Measurements from ENCODE around the gene PTPN14. TPM values are rescaled to one million over a fixed set of nuclear protein-coding genes. Genes with fewer than 3 reads are reported as not detected.
"Not testable (repeated sequence)": the region's sequence is repeated elsewhere in the genome, so short reads cannot be mapped to it uniquely, and the experiment has no call there.

Gene PTPN14
- total and polyA plus RNA-seq, 2 donors from 2014 or later = 5.1 to 87.2 TPM

DNA sequence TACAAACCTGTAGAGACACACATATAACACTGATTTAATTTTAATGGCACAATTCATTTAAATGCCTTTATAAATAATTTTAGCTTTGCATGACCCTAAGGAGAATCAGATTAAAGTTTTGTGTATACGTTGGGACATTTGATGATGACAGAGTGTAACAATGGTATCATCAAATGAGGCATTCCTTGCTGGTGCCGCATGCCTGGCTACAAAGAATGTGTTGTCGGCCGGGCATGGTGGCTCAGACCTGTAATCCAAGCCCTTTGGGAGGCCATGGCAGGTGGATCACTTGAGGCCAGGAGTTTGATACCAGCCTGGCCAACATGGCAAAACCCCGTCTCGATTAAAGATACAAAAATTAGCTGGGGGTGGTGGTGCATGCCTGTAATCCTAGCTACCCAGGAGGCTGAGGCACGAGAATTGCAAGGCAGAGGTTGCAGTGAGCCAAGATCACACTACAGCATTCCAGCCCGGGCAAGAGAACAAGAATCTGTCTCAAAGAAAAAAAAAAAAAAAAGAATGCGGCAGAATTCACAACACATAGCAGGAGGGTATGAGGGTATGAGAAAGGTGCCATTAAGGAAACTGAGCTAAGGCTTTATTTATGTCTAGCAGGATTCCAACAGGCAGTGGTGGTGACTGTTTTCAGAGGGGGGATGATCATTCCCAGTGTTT, 58.9 kb downstream of the PTPN14 start:
- Histone ChIP-seq H3K9me3 (ENCODE audit: control insufficient read depth in 2 of 3, insufficient read depth in 1 of 3, low read length in 3 of 3) (no peaks in the 10 kb centered on the region), H3K36me3 (ENCODE audit: control insufficient read depth in 2 of 3, insufficient read depth in 3 of 3, low read length in 3 of 3) (peaks cover 0 to 2% (median 0%) of the 10 kb centered on the region in 3 donors), H3K27me3 (ENCODE audit: control insufficient read depth, insufficient read depth, low read length) (no peaks in the 10 kb centered on the region), H3K4me1 (ENCODE audit: control insufficient read depth in 2 of 3, insufficient read depth in 2 of 3, low read depth in 1 of 3, low read length in 3 of 3) (peaks cover 0 to 13% (median 11%) of the 10 kb centered on the region in 3 donors), H3K27ac (ENCODE audit: low read depth in 2 of 2, low read length in 2 of 2) (no peak overlapping the region), H3K9ac (ENCODE audit: low read length in 3 of 3) (no peak overlapping the region), H3K4me3 (ENCODE audit: low read length in 3 of 3) (no peak overlapping the region)
- TF ChIP-seq, protein P1, sequence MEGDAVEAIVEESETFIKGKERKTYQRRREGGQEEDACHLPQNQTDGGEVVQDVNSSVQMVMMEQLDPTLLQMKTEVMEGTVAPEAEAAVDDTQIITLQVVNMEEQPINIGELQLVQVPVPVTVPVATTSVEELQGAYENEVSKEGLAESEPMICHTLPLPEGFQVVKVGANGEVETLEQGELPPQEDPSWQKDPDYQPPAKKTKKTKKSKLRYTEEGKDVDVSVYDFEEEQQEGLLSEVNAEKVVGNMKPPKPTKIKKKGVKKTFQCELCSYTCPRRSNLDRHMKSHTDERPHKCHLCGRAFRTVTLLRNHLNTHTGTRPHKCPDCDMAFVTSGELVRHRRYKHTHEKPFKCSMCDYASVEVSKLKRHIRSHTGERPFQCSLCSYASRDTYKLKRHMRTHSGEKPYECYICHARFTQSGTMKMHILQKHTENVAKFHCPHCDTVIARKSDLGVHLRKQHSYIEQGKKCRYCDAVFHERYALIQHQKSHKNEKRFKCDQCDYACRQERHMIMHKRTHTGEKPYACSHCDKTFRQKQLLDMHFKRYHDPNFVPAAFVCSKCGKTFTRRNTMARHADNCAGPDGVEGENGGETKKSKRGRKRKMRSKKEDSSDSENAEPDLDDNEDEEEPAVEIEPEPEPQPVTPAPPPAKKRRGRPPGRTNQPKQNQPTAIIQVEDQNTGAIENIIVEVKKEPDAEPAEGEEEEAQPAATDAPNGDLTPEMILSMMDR (IDR thresholded peaks at IDR 0.05; ENCODE audit: borderline replicate concordance, extremely low read depth, insufficient read depth) = no peak
- no peak for FAIRE-seq
- intact Hi-C loops (cut with DNase I) = no loop called here
- DNase-seq = peak in 3 of 5 donors; percentile 57 to 68 (median 67)

DNA sequence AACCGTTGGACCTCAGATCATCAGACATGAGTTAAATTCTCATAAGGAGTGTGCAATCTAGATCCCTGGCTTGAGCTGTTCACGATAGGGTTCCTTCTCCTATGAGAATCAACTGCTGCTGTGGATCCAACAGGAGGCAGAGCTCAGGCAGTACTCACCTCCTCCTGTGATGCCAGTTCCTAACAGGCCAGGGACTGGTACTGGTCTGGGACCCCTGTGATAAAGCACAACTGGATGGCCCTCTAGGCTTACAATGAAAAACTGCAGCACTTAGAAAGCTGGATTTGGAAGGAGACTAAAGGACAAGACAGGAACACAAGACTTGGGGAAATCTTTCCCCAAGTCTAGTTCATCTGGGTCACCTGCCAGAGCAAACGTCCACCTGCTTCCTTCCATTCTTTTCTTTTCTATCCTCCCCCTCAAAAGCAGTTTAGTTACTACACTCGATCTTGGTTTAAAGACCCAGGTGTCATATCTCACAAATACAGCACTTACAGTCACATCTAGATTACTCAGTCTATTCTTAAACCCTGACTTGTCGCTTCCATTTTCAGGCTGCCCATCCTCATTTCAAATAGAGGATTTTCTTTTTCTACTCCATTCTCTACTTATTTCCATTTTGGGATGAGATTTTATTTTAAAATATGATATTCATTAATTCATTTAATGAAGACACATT, 59.8 kb downstream of the PTPN14 start:
- peaks cover 0 to 13% (median 11%) of the 10 kb centered on the region in 3 donors for H3K4me1 ChIP-seq (ENCODE audit: control insufficient read depth in 2 of 3, insufficient read depth in 2 of 3, low read depth in 1 of 3, low read length in 3 of 3)
- DNase-seq (no peak), FAIRE-seq (no peak)
- H3K36me3 ChIP-seq (ENCODE audit: control insufficient read depth in 2 of 3, insufficient read depth in 3 of 3, low read length in 3 of 3) = peaks cover 0 to 2% (median 0%) of the 10 kb centered on the region in 3 donors
- H3K27me3 ChIP-seq (ENCODE audit: control insufficient read depth, insufficient read depth, low read length) = no peaks in the 10 kb centered on the region
- intact Hi-C loops (cut with DNase I) = no loop called here
- H3K9me3 ChIP-seq (ENCODE audit: control insufficient read depth in 2 of 3, insufficient read depth in 1 of 3, low read length in 3 of 3) = no peaks in the 10 kb centered on the region
- H3K27ac ChIP-seq (ENCODE audit: low read depth in 2 of 2, low read length in 2 of 2) = no peak overlapping the region
- H3K4me3 ChIP-seq (ENCODE audit: low read length in 3 of 3) = no peak overlapping the region
- TF ChIP-seq, protein P1 (IDR thresholded peaks at IDR 0.05; ENCODE audit: borderline replicate concordance, extremely low read depth, insufficient read depth) = no peak
- no peak overlapping the region for H3K9ac ChIP-seq (ENCODE audit: low read length in 3 of 3)

DNA sequence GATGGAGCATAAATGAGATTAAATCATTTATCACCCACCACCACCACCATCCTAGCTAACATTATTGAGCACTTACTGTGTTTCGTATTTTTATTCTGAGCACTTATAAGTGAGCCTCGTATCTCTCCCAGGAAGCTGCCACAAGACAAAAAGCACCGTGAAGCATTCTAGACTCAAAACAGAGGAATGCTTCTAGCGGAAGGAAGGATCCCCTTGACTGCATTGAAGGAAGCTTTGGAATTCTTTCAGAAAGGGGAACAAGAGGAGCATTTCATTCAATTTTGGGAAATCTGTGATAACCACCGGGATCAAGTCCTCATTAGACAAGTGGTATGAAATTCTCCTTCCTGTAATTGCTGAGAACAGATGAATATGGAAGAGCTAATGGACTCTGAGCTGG, 66.3 kb downstream of the PTPN14 start:
- Histone ChIP-seq H3K36me3 (ENCODE audit: control insufficient read depth in 2 of 3, insufficient read depth in 3 of 3, low read length in 3 of 3) (no peaks in the 10 kb centered on the region), H3K27ac (ENCODE audit: low read depth in 2 of 2, low read length in 2 of 2) (no peak overlapping the region), H3K9ac (ENCODE audit: low read length in 3 of 3) (no peak overlapping the region), H3K27me3 (ENCODE audit: control insufficient read depth, insufficient read depth, low read length) (no peaks in the 10 kb centered on the region), H3K4me1 (ENCODE audit: control insufficient read depth in 2 of 3, insufficient read depth in 2 of 3, low read depth in 1 of 3, low read length in 3 of 3) (no peaks in the 10 kb centered on the region), H3K9me3 (ENCODE audit: control insufficient read depth in 2 of 3, insufficient read depth in 1 of 3, low read length in 3 of 3) (no peaks in the 10 kb centered on the region), H3K4me3 (ENCODE audit: low read length in 3 of 3) (no peak overlapping the region)
- intact Hi-C loops (cut with DNase I) = no loop called here
- DNase-seq (no peak), FAIRE-seq (no peak)
- TF ChIP-seq, protein P1 (IDR thresholded peaks at IDR 0.05; ENCODE audit: borderline replicate concordance, extremely low read depth, insufficient read depth) = no peak

DNA sequence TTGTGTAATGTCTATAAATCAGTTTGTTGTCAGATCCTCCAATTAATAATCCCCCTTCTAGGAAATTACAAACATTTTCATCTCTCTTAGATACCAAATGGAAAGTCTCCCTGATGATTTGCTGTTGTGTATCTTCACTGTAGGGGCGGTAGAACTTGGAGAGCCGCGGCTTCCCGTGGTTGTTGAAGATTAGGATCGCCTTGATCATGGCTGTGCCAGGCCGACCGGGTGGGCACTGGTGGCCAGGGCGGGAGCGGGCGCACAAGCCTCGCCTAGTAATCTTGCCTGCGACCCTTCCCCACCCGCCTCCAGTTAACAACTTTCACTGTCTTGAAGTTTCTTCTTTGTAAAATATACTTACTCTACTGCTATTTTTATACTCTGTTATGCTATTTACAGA, 68.2 kb downstream of the PTPN14 start:
- H3K36me3 ChIP-seq (ENCODE audit: control insufficient read depth in 2 of 3, insufficient read depth in 3 of 3, low read length in 3 of 3); H3K27me3 ChIP-seq (ENCODE audit: control insufficient read depth, insufficient read depth, low read length); H3K4me1 ChIP-seq (ENCODE audit: control insufficient read depth in 2 of 3, insufficient read depth in 2 of 3, low read depth in 1 of 3, low read length in 3 of 3); H3K27ac ChIP-seq (ENCODE audit: low read depth in 2 of 2, low read length in 2 of 2); H3K4me3 ChIP-seq (ENCODE audit: low read length in 3 of 3); intact Hi-C loops (cut with DNase I); FAIRE-seq; H3K9ac ChIP-seq (ENCODE audit: low read length in 3 of 3); H3K9me3 ChIP-seq (ENCODE audit: control insufficient read depth in 2 of 3, insufficient read depth in 1 of 3, low read length in 3 of 3): not testable (repeated sequence)
- DNase-seq = peak in 1 of 5 donors; percentile 61

DNA sequence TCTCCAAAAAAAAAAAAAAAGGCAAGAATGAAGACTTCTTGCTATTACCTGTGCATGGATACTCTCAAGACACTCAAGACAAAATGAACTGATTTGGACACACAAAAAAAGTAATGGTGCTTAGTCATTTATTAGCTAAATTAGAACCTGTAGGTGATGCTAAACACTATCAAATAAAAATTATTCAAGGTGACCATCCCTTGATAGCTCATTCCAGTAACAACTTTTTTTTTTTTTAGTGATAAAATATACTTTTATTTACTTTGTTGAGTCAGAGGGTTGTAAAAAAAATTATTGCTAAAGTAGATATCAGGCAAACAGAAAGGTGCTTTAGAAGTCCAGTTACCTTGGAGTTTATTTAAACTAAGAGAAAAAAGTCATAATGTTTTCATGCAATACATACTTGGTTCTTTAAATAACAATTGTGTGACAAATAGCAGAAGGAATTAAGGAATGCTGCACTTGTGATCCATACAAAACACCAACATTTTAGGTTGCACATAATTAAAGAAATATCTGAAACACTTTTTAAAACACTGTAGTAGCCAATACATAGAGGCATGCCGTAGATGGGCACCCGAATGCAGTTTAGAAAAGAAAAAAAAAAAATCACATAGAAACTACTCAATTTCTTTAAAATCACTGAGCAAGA, 69.3 kb downstream of the PTPN14 start:
- FAIRE-seq = peak; percentile 94
- H3K27ac ChIP-seq (ENCODE audit: low read depth in 2 of 2, low read length in 2 of 2); H3K4me3 ChIP-seq (ENCODE audit: low read length in 3 of 3); DNase-seq; H3K9ac ChIP-seq (ENCODE audit: low read length in 3 of 3); intact Hi-C loops (cut with DNase I); H3K4me1 ChIP-seq (ENCODE audit: control insufficient read depth in 2 of 3, insufficient read depth in 2 of 3, low read depth in 1 of 3, low read length in 3 of 3); H3K36me3 ChIP-seq (ENCODE audit: control insufficient read depth in 2 of 3, insufficient read depth in 3 of 3, low read length in 3 of 3); H3K9me3 ChIP-seq (ENCODE audit: control insufficient read depth in 2 of 3, insufficient read depth in 1 of 3, low read length in 3 of 3); H3K27me3 ChIP-seq (ENCODE audit: control insufficient read depth, insufficient read depth, low read length): not testable (repeated sequence)

Measured in kidney (tissue), 14 donors.